ENCODE measurements around the gene PRPF40A. TPM values are rescaled to one million over a fixed set of nuclear protein-coding genes. Genes with fewer than 3 reads are reported as not detected.

Gene PRPF40A
- polyA plus RNA-seq, 4 donors = 128 to 162 (median 144) TPM

GRCh38 chr2:152623076-152623740, 94.1 kb downstream of the PRPF40A start:
- no peak for DNase-seq (ENCODE audit: low read depth in 4 of 4, low spot score in 2 of 4)

GRCh38 chr2:152622219-152622618, 95.0 kb downstream of the PRPF40A start:
- DNase-seq (ENCODE audit: low read depth in 4 of 4, low spot score in 2 of 4) = no peak

GRCh38 chr2:152620985-152621384, 96.3 kb downstream of the PRPF40A start:
- no peak for DNase-seq (ENCODE audit: low read depth in 4 of 4, low spot score in 2 of 4)

- DNase-seq (ENCODE audit: low read depth in 4 of 4, low spot score in 2 of 4) = no peak
Observed at GRCh38 chr2:152620208-152620607, 97.1 kb downstream of the PRPF40A start.

- no peak for DNase-seq (ENCODE audit: low read depth in 4 of 4, low spot score in 2 of 4)
Observed at GRCh38 chr2:152618193-152618564, 99.1 kb downstream of the PRPF40A start.

GRCh38 chr2:152617456-152618192, 99.6 kb downstream of the PRPF40A start:
- no peak for DNase-seq (ENCODE audit: low read depth in 4 of 4, low spot score in 2 of 4)

GRCh38 chr2:152615177-152615576, 102.1 kb downstream of the PRPF40A start:
- DNase-seq (ENCODE audit: low read depth in 4 of 4, low spot score in 2 of 4) = no peak

GRCh38 chr2:152613235-152613634, 104.0 kb downstream of the PRPF40A start:
- no peak for DNase-seq (ENCODE audit: low read depth in 4 of 4, low spot score in 2 of 4)

- DNase-seq (ENCODE audit: low read depth in 4 of 4, low spot score in 2 of 4) = no peak
Observed at GRCh38 chr2:152611458-152612231, 105.6 kb downstream of the PRPF40A start.

- no peak for DNase-seq (ENCODE audit: low read depth in 4 of 4, low spot score in 2 of 4)
Observed at GRCh38 chr2:152609699-152610098, 107.6 kb downstream of the PRPF40A start.

- DNase-seq (ENCODE audit: low read depth in 4 of 4, low spot score in 2 of 4) = no peak
Observed at GRCh38 chr2:152609154-152609553, 108.1 kb downstream of the PRPF40A start.

- no peak for DNase-seq (ENCODE audit: low read depth in 4 of 4, low spot score in 2 of 4)
Observed at GRCh38 chr2:152607793-152608300, 109.4 kb downstream of the PRPF40A start.

GRCh38 chr2:152606941-152607340, 110.3 kb downstream of the PRPF40A start:
- no peak for DNase-seq (ENCODE audit: low read depth in 4 of 4, low spot score in 2 of 4)

- no peak for DNase-seq (ENCODE audit: low read depth in 4 of 4, low spot score in 2 of 4)
Observed at GRCh38 chr2:152606081-152606480, 111.2 kb downstream of the PRPF40A start.

GRCh38 chr2:152603166-152603565, 114.1 kb downstream of the PRPF40A start:
- no peak for DNase-seq (ENCODE audit: low read depth in 4 of 4, low spot score in 2 of 4)

- no peak for DNase-seq (ENCODE audit: low read depth in 4 of 4, low spot score in 2 of 4)
Observed at GRCh38 chr2:152602750-152603149, 114.5 kb downstream of the PRPF40A start.

Other genes with a start within 250 kb of the PRPF40A start
- gene ARL6IP6, start 1.2 kb upstream of the PRPF40A start, polyA plus RNA-seq (ENCODE audit: insufficient read length in 4 of 4) = 10 to 100 TPM; 54.8 to 61.7 (median 58.9) TPM

Measured in left renal cortex interstitium (tissue), 4 donors.